Ectodermal cell (in vitro differentiated cells): ENCODE results near the gene USP3.
A peak's percentile ranks its signal among the peaks of the same experiment; 100 is the strongest.
"Not testable (repeated sequence)": the region's sequence is repeated elsewhere in the genome, so short reads cannot be mapped to it uniquely, and the experiment has no call there.

ENCODE experiments used
- H3K27ac ChIP-seq: 2 replicates; pipeline ENCODE4 v1.7.0; 2013; ENCODE audit warnings: mild to moderate bottlenecking, low read depth, low read length; ENCODE audit not compliant: insufficient read depth, poor library complexity, severe bottlenecking
- H3K27me3 ChIP-seq: 2 replicates; pipeline ENCODE4 v1.7.0; 2013; ENCODE audit warnings: mild to moderate bottlenecking, low read length; ENCODE audit not compliant: insufficient read depth, control insufficient read depth, poor library complexity, severe bottlenecking
- H3K36me3 ChIP-seq: one replicate; pipeline ENCODE4 v1.7.0; 2013; ENCODE audit warnings: low read length; ENCODE audit not compliant: control insufficient read depth, insufficient read depth
- H3K4me1 ChIP-seq: one replicate; pipeline ENCODE4 v1.7.0; 2013; ENCODE audit warnings: low read length; ENCODE audit not compliant: control insufficient read depth, insufficient read depth
- H3K4me3 ChIP-seq: 2 replicates; pipeline ENCODE4 v1.7.0; 2013; ENCODE audit warnings: low read depth, low read length, control low read depth; ENCODE audit not compliant: insufficient read depth
- H3K9me3 ChIP-seq: 2 replicates; pipeline ENCODE4 v1.7.0; 2013; ENCODE audit warnings: mild to moderate bottlenecking, low read length, moderate library complexity; ENCODE audit not compliant: control insufficient read depth
- WGBS, 2 experiments: methylation state at CpG; one replicate each; pipeline ENCODE4 v1.1.7; 2013; ENCODE audit warnings: missing lambda C conversion rate in 2 of 2; 5-methylcytosine and 5-hydroxymethylcytosine counted together

The USP3 gene

GRCh38 chr15:63476229-63476632 lies 28.2 kb upstream of the USP3 start:
- Histone ChIP-seq H3K4me1 (peaks cover 23% of the 10 kb centered on the region), H3K27ac (no peak overlapping the region), H3K4me3 (no peak overlapping the region), H3K9me3 (no peaks in the 10 kb centered on the region), H3K36me3 (no peaks in the 10 kb centered on the region), H3K27me3 (no peaks in the 10 kb centered on the region)
- WGBS, 2 experiments: 58 to 70% methylated on average over 2 of the region's 2 CpGs

- 89 to 90% methylated on average over 6 of the region's 6 CpGs for WGBS, 2 experiments
- Histone ChIP-seq H3K9me3 (no peaks in the 10 kb centered on the region), H3K27ac (peak overlapping the region; percentile 16), H3K36me3 (no peaks in the 10 kb centered on the region), H3K4me3 (no peak overlapping the region), H3K27me3 (no peaks in the 10 kb centered on the region), H3K4me1 (peaks cover 23% of the 10 kb centered on the region)
Measured at GRCh38 chr15:63478243-63478642, 26.1 kb upstream of the USP3 start.

GRCh38 chr15:63480441-63480821 lies 24.0 kb upstream of the USP3 start:
- no peaks in the 10 kb centered on the region for H3K36me3 ChIP-seq
- no peak overlapping the region for H3K27ac ChIP-seq
- WGBS, 2 experiments: 85 to 91% methylated on average over 2 of the region's 2 CpGs
- H3K4me1 ChIP-seq: peaks cover 9% of the 10 kb centered on the region
- H3K9me3 ChIP-seq: no peaks in the 10 kb centered on the region
- H3K4me3 ChIP-seq: no peak overlapping the region
- H3K27me3 ChIP-seq: no peaks in the 10 kb centered on the region

GRCh38 chr15:63481105-63481810 lies 23.1 kb upstream of the USP3 start:
- H3K4me3 ChIP-seq: no peak overlapping the region
- H3K4me1 ChIP-seq: peaks cover 4% of the 10 kb centered on the region
- no peaks in the 10 kb centered on the region for H3K27me3 ChIP-seq
- no peak overlapping the region for H3K27ac ChIP-seq
- no peaks in the 10 kb centered on the region for H3K9me3 ChIP-seq
- H3K36me3 ChIP-seq: no peaks in the 10 kb centered on the region
- WGBS, 2 experiments: 92 to 95% methylated on average over 3 of the region's 3 CpGs

- Histone ChIP-seq H3K27me3 (no peaks in the 10 kb centered on the region), H3K9me3 (no peaks in the 10 kb centered on the region), H3K36me3 (no peaks in the 10 kb centered on the region), H3K4me3 (no peak overlapping the region), H3K27ac (no peak overlapping the region), H3K4me1 (no peaks in the 10 kb centered on the region)
- 88 to 90% methylated on average over 7 of the region's 7 CpGs for WGBS, 2 experiments
Measured at GRCh38 chr15:63482874-63483323, 21.5 kb upstream of the USP3 start.

- Histone ChIP-seq H3K27me3 (no peaks in the 10 kb centered on the region), H3K9me3 (no peaks in the 10 kb centered on the region), H3K27ac (no peak overlapping the region), H3K4me3 (no peak overlapping the region), H3K4me1 (no peaks in the 10 kb centered on the region), H3K36me3 (no peaks in the 10 kb centered on the region)
- WGBS, 2 experiments: 64 to 81% methylated on average over 6 of the region's 6 CpGs
Measured at GRCh38 chr15:63483521-63484371, 20.6 kb upstream of the USP3 start.

GRCh38 chr15:63484433-63485186 lies 19.8 kb upstream of the USP3 start:
- no peaks in the 10 kb centered on the region for H3K4me1 ChIP-seq
- H3K9me3 ChIP-seq: no peaks in the 10 kb centered on the region
- H3K27me3 ChIP-seq: no peaks in the 10 kb centered on the region
- 89 to 91% methylated on average over 5 of the region's 6 CpGs for WGBS, 2 experiments
- H3K27ac ChIP-seq: no peak overlapping the region
- no peaks in the 10 kb centered on the region for H3K36me3 ChIP-seq
- no peak overlapping the region for H3K4me3 ChIP-seq

- Histone ChIP-seq H3K4me3 (no peak overlapping the region), H3K27ac (no peak overlapping the region), H3K9me3 (no peaks in the 10 kb centered on the region), H3K27me3 (no peaks in the 10 kb centered on the region), H3K4me1 (no peaks in the 10 kb centered on the region), H3K36me3 (no peaks in the 10 kb centered on the region)
- WGBS, 2 experiments: 31 to 35% methylated on average over 16 of the region's 16 CpGs
Measured at GRCh38 chr15:63487076-63487757, 17.2 kb upstream of the USP3 start.

GRCh38 chr15:63487758-63488397 lies 16.5 kb upstream of the USP3 start:
- H3K9me3 ChIP-seq, H3K4me3 ChIP-seq, H3K27ac ChIP-seq, H3K27me3 ChIP-seq, H3K36me3 ChIP-seq, H3K4me1 ChIP-seq: not testable (repeated sequence)
- WGBS, 2 experiments: 93 to 95% methylated on average over 10 of the region's 10 CpGs
